GM23338 (cell line): ENCODE results near the gene RORB. TPM values are rescaled to one million over a fixed set of nuclear protein-coding genes. Genes with fewer than 3 reads are reported as not detected.

Source experiments
- ATAC-seq: fragments of 200-7000 bp; cut with Tn5 transposase; 3 replicates; pipeline ENCODE4 v1.9.1; 2020
- DNase-seq: peaks from one replicate; pipeline ENCODE4 v3.0.0-alpha.2; 2015; ENCODE audit warnings: low spot score
- H2AFZ ChIP-seq: fragments of 200-600 bp; sonication (generic); 2 replicates; pipeline ENCODE4 v1.8.0; 2016; ENCODE audit warnings: antibody characterized with exemption, mild to moderate bottlenecking, moderate library complexity
- H3F3A ChIP-seq: fragments of 200-600 bp; sonication (generic); replicated peaks from 2 replicates; pipeline ENCODE4 v1.8.0; 2017; ENCODE audit warnings: antibody characterized with exemption, mixed run types, low read depth
- H3K27ac ChIP-seq: fragments of 200-600 bp; sonication (generic); 2 replicates; pipeline ENCODE4 v1.6.1; 2016; ENCODE audit warnings: low read depth
- H3K27me3 ChIP-seq: fragments of 200-600 bp; sonication (generic); 2 replicates; pipeline ENCODE4 v1.8.0; 2016; ENCODE audit warnings: mild to moderate bottlenecking, mixed run types, moderate library complexity; ENCODE audit not compliant: insufficient read depth
- H3K36me3 ChIP-seq: fragments of 200-600 bp; sonication (generic); 2 replicates; pipeline ENCODE4 v1.8.0; 2016; ENCODE audit warnings: mild to moderate bottlenecking; ENCODE audit not compliant: insufficient read depth
- H3K4me1 ChIP-seq: fragments of 200-600 bp; sonication (generic); 2 replicates; pipeline ENCODE4 v1.8.0; 2016; ENCODE audit warnings: mild to moderate bottlenecking, moderate library complexity; ENCODE audit not compliant: insufficient read depth
- H3K4me2 ChIP-seq: fragments of 200-600 bp; sonication (generic); 2 replicates; pipeline ENCODE4 v1.7.1; 2017; ENCODE audit warnings: mixed run types
- H3K4me3 ChIP-seq: fragments of 200-600 bp; sonication (generic); 2 replicates; pipeline ENCODE4 v1.6.1; 2016; ENCODE audit warnings: mixed run types
- H3K79me2 ChIP-seq: fragments of 200-600 bp; sonication (generic); replicated peaks from 2 replicates; pipeline ENCODE4 v1.8.0; 2017; ENCODE audit warnings: mild to moderate bottlenecking; ENCODE audit not compliant: insufficient read depth
- H3K9me2 ChIP-seq: fragments of 200-600 bp; sonication (generic); 2 replicates; pipeline ENCODE4 v1.8.0; 2017; ENCODE audit not compliant: insufficient read depth
- H4K20me1 ChIP-seq: fragments of 200-600 bp; sonication (generic); replicated peaks from 2 replicates; pipeline ENCODE4 v1.8.0; 2017; ENCODE audit warnings: mild to moderate bottlenecking; ENCODE audit not compliant: insufficient read depth
- H3K27ac Mint-ChIP-seq: 2 replicates; pipeline ENCODE4 v1.8.0; 2020; ENCODE audit warnings: inconsistent platforms, mild to moderate bottlenecking, moderate library complexity, mixed read lengths
- H3K27me3 Mint-ChIP-seq: 3 replicates; pipeline ENCODE4 v1.8.0; 2022; ENCODE audit warnings: low read depth, mild to moderate bottlenecking, moderate library complexity, mixed read lengths, inconsistent platforms; ENCODE audit not compliant: insufficient read depth, poor library complexity
- H3K36me3 Mint-ChIP-seq: 3 replicates; pipeline ENCODE4 v1.8.0; 2021; ENCODE audit warnings: low read depth, mild to moderate bottlenecking, inconsistent platforms, moderate library complexity, mixed read lengths
- H3K4me1 Mint-ChIP-seq: 3 replicates; pipeline ENCODE4 v1.8.0; 2020; ENCODE audit warnings: mild to moderate bottlenecking, inconsistent platforms, mixed read lengths
- H3K4me3 Mint-ChIP-seq: 3 replicates; pipeline ENCODE4 v1.8.0; 2021; ENCODE audit warnings: moderate library complexity, mild to moderate bottlenecking, inconsistent platforms, mixed read lengths
- H3K9me3 Mint-ChIP-seq: 3 replicates; pipeline ENCODE4 v1.8.0; 2020; ENCODE audit warnings: moderate library complexity, mild to moderate bottlenecking, inconsistent platforms, mixed read lengths
- CREB1 ChIP-seq: fragments of 250-450 bp; sonication (Bioruptor Pico); IDR thresholded peaks from 2 replicates; pipeline ENCODE4 v1.5.0; 2020; ENCODE audit warnings: low read depth, mild to moderate bottlenecking, moderate library complexity
- CTCF ChIP-seq, 2 experiments: fragments of 200-600 bp in 1 of 2; sonication (generic) in 1 of 2; conservative IDR thresholded peaks; 2 replicates each; pipeline versions ENCODE4 v1.5.1 to v1.6.1; 2016 to 2017; ENCODE audit warnings: antibody characterized with exemption in 2 of 2, low read depth in 2 of 2, mild to moderate bottlenecking in 2 of 2, moderate library complexity in 1 of 2
- ETS1 ChIP-seq: IDR thresholded peaks from 2 replicates; pipeline ENCODE4 v1.6.1; 2016; ENCODE audit warnings: antibody characterized with exemption
- EZH2 ChIP-seq: fragments of 200-600 bp; sonication (generic); IDR thresholded peaks from one replicate; pipeline ENCODE4 v1.8.0; 2017; ENCODE audit warnings: antibody characterized with exemption, mild to moderate bottlenecking, low read depth; ENCODE audit not compliant: unreplicated experiment
- EZH2phosphoT487 ChIP-seq: fragments of 200-600 bp; sonication (generic); IDR thresholded peaks from one replicate; pipeline ENCODE4 v1.8.1; 2018; ENCODE audit warnings: antibody characterized with exemption; ENCODE audit not compliant: unreplicated experiment
- JUNB ChIP-seq: IDR thresholded peaks from one replicate; pipeline ENCODE4 v1.6.1; 2016; ENCODE audit warnings: antibody characterized with exemption; ENCODE audit not compliant: unreplicated experiment
- NANOG ChIP-seq: IDR thresholded peaks from 2 replicates; pipeline ENCODE4 v1.6.1; 2016; ENCODE audit warnings: antibody characterized with exemption, borderline replicate concordance
- POLR2AphosphoS5 ChIP-seq: IDR thresholded peaks from 2 replicates; pipeline ENCODE4 v1.6.1; 2016; ENCODE audit warnings: antibody characterized with exemption, low read depth
- REST ChIP-seq: IDR thresholded peaks from one replicate; pipeline ENCODE4 v1.6.1; 2018; ENCODE audit warnings: antibody characterized with exemption; ENCODE audit not compliant: unreplicated experiment
- STAT1 ChIP-seq: IDR thresholded peaks from one replicate; pipeline ENCODE4 v1.6.1; 2016; ENCODE audit warnings: antibody characterized with exemption; ENCODE audit not compliant: unreplicated experiment
- ZNF114 ChIP-seq: fragments of 250-450 bp; sonication (Bioruptor Pico); IDR thresholded peaks from 2 replicates; pipeline ENCODE4 v1.5.0; 2020; ENCODE audit warnings: mild to moderate bottlenecking, moderate library complexity
- ZNF331 ChIP-seq: fragments of 250-450 bp; sonication (Bioruptor Pico); IDR thresholded peaks from 2 replicates; pipeline ENCODE4 v1.5.0; 2020; ENCODE audit warnings: low read depth, mild to moderate bottlenecking, moderate library complexity
- ZNF462 ChIP-seq: fragments of 250-450 bp; sonication (Bioruptor Pico); IDR thresholded peaks from 2 replicates; pipeline ENCODE4 v1.5.0; 2020; ENCODE audit warnings: mild to moderate bottlenecking, moderate library complexity
- polyA plus RNA-seq: library from polyadenylated mRNA; unstranded; fragments of >200 nt; fragmentation: Nextera tagmentation; extraction: Ambion mirVana; gene quantifications from 2 replicates; pipeline ENCODE4 v1.2.1, GENCODE V29; 2016
- total RNA-seq: library from RNA; depleted of rRNA; stranded (reverse); fragments of >200 nt; shearing (Covaris generic); gene quantifications from 2 replicates; pipeline ENCODE4 v1.2.3, GENCODE V29; 2014

Gene RORB
- total and polyA plus RNA-seq, 2 experiments from 2014 or later: 1.2 to 4.5 TPM

GRCh38 chr9:74711341-74711740 lies 214.2 kb downstream of the RORB start:
- Histone ChIP-seq H3K4me3 (no peak overlapping the region), H3K9me2 (0 out of 2 replicates have a peak, but pooled peaks cover under 1% of the 10 kb centered on the region), H3K79me2 (no peaks in the 10 kb centered on the region), H3F3A (no peaks in the 10 kb centered on the region), H3K36me3 (no peaks in the 10 kb centered on the region), H3K4me2 (no peak overlapping the region), H3K27ac (no peak overlapping the region), H4K20me1 (no peaks in the 10 kb centered on the region), H2AFZ (no peak overlapping the region), H3K27me3 (no peaks in the 10 kb centered on the region), H3K4me1 (no peaks in the 10 kb centered on the region)
- peaks cover under 1% of the 10 kb centered on the region for H3K27me3 Mint-ChIP-seq
- no peak overlapping the region for H3K4me3 Mint-ChIP-seq
- no peak for ATAC-seq
- no peaks in the 10 kb centered on the region for H3K9me3 Mint-ChIP-seq
- no peaks in the 10 kb centered on the region for H3K36me3 Mint-ChIP-seq
- no peaks in the 10 kb centered on the region for H3K4me1 Mint-ChIP-seq
- DNase-seq: no peak
- TF ChIP-seq ETS1 (no peak), REST (no peak), CTCF (conservative IDR thresholded peaks at IDR 0.05; ENCODE audit: low read depth in 2 of 2) (no peak), EZH2 (no peak), STAT1 (no peak), ZNF462 (CRISPR knock-in tag) (no peak), ZNF114 (CRISPR knock-in tag) (no peak), CREB1 (CRISPR knock-in tag) (no peak), EZH2phosphoT487 (no peak), JUNB (no peak), NANOG (no peak), POLR2AphosphoS5 (no peak), ZNF331 (CRISPR knock-in tag) (no peak)
- H3K27ac Mint-ChIP-seq: no peak overlapping the region
